Measurements from ENCODE around the gene IRF5. TPM values are rescaled to one million over a fixed set of nuclear protein-coding genes. Genes with fewer than 3 reads are reported as not detected.
A peak's percentile ranks its signal among the peaks of the same experiment; 100 is the strongest.

Gene IRF5
- total RNA-seq, 2 experiments from 2014 or later = 6.5 to 7.7 TPM

DNA sequence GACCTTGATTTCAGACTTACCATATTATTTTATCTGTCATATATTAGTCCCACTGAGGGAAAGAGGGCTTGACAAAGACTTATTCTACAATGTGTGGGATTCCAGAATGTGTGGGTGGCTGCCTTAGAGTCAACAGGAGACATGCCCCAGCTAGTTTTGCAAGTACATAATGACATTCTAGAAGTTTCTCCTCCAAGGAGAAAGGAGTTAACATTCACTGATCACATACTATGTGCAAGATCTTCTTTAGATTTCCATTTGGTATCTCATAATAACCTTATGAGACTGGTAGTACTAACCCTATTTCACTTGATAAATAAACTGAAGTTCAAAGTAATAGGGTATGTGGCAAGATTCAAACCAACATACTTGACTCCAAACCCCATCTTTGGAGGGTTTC lies 25.2 kb downstream of the IRF5 start:
- peak; percentile 24 for ATAC-seq

DNA sequence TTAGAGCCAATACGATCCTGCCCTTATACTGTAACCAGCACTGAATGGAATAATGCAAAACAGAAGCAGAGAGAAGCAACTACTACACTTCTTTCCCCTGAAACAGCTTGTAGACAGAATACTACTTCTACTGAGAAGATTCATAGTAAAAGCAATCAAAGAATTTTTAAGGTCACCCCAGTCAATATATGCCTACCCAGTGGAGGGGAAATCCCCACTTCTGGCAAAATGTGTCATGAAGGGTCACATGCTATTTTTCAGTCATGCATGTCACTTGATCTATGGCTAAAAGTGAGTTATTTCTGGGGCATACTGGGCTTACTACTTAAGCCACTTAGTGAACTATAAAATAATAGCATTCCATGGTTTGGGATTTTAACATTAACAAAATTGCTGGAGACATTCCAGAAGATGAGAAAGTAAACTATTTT lies 25.6 kb downstream of the IRF5 start:
- H3K36me3 Mint-ChIP-seq (ENCODE audit: low read depth) = peaks cover 45% of the 10 kb centered on the region
- no peaks in the 10 kb centered on the region for H3K9me3 Mint-ChIP-seq
- CTCF ChIA-PET = interaction anchor here (0.7 to 1.3 kb wide), 6 partner anchors 16 to 128 kb away, joined by 3 to 9 read pairs (median 3); partner anchors contain the start of gene ATP6V1F
- DNase-seq (peak; percentile 76), ATAC-seq (peak; percentile 94)
- H3K4me1 Mint-ChIP-seq (ENCODE audit: low read depth) = peaks cover 33% of the 10 kb centered on the region
- H3K27me3 Mint-ChIP-seq = no peaks in the 10 kb centered on the region
- H3K27ac Mint-ChIP-seq = peak overlapping the region; percentile 86
- intact Hi-C loops (cut with micrococcal nuclease) = no loop called here
- H3K4me3 Mint-ChIP-seq = peak overlapping the region; percentile 38
- TF ChIP-seq, protein P1, sequence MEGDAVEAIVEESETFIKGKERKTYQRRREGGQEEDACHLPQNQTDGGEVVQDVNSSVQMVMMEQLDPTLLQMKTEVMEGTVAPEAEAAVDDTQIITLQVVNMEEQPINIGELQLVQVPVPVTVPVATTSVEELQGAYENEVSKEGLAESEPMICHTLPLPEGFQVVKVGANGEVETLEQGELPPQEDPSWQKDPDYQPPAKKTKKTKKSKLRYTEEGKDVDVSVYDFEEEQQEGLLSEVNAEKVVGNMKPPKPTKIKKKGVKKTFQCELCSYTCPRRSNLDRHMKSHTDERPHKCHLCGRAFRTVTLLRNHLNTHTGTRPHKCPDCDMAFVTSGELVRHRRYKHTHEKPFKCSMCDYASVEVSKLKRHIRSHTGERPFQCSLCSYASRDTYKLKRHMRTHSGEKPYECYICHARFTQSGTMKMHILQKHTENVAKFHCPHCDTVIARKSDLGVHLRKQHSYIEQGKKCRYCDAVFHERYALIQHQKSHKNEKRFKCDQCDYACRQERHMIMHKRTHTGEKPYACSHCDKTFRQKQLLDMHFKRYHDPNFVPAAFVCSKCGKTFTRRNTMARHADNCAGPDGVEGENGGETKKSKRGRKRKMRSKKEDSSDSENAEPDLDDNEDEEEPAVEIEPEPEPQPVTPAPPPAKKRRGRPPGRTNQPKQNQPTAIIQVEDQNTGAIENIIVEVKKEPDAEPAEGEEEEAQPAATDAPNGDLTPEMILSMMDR (IDR thresholded peaks at IDR 0.05) = no peak
- POLR2A ChIA-PET = interaction anchor here (1.6 kb wide), 1 partner anchor 92 kb away, joined by 5 read pairs; the partner anchor contains the start of gene TNPO3

More for the DNA sequence above, 25.2 kb downstream of the IRF5 start:
- DNase-seq = no peak
- Mint-ChIP-seq H3K27me3 (no peaks in the 10 kb centered on the region), H3K9me3 (no peaks in the 10 kb centered on the region), H3K4me1 (ENCODE audit: low read depth) (peaks cover 33% of the 10 kb centered on the region), H3K4me3 (peak overlapping the region; percentile 38), H3K27ac (peak overlapping the region; percentile 86), H3K36me3 (ENCODE audit: low read depth) (peaks cover 47% of the 10 kb centered on the region)
- TF ChIP-seq, protein P1 (IDR thresholded peaks at IDR 0.05) = no peak
- intact Hi-C loops (cut with micrococcal nuclease) = no loop called here
- ChIA-PET CTCF (interaction anchor here (1.3 kb wide), 1 partner anchor 23 kb away, joined by 4 read pairs; no protein-coding TSS in a partner anchor), POLR2A (interaction anchor here (1.6 kb wide), 1 partner anchor 92 kb away, joined by 5 read pairs; the partner anchor contains the start of gene TNPO3)

DNA sequence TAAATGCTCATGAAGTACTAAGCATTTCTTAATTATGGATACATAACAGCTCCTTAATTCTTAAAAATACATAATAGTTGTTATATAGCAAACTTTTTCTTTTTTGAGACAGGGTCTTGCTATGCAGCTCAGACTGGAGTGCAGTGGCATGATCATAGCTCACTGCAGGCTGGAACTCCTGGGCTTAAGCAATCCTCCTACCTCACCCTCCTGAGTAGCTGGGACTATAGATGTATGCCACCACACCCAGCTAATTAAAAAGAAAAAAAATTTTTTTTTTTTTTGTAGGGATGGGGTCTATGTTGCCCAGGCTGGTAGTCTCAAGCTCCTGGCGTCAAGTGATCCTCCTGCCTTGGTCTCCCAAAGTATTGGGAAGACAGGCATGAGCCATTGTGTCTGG lies 30.9 kb downstream of the IRF5 start:
- DNase-seq (no peak), ATAC-seq (no peak)
- CTCF ChIA-PET = interaction anchor here (0.8 to 1.5 kb wide), 2 partner anchors 123 kb away, joined by 3 to 4 read pairs; no protein-coding TSS in a partner anchor
- H3K9me3 Mint-ChIP-seq = no peaks in the 10 kb centered on the region
- H3K4me1 Mint-ChIP-seq (ENCODE audit: low read depth) = peaks cover 3% of the 10 kb centered on the region
- intact Hi-C loops (cut with micrococcal nuclease) = no loop called here
- H3K4me3 Mint-ChIP-seq = no peak overlapping the region
- peaks cover 48% of the 10 kb centered on the region for H3K36me3 Mint-ChIP-seq (ENCODE audit: low read depth)
- no peak overlapping the region for H3K27ac Mint-ChIP-seq
- TF ChIP-seq, protein P1 (IDR thresholded peaks at IDR 0.05) = no peak
- no peaks in the 10 kb centered on the region for H3K27me3 Mint-ChIP-seq
- POLR2A ChIA-PET = interaction anchor here (0.6 kb wide), 1 partner anchor 21 kb away, joined by 3 read pairs; no protein-coding TSS in a partner anchor

DNA sequence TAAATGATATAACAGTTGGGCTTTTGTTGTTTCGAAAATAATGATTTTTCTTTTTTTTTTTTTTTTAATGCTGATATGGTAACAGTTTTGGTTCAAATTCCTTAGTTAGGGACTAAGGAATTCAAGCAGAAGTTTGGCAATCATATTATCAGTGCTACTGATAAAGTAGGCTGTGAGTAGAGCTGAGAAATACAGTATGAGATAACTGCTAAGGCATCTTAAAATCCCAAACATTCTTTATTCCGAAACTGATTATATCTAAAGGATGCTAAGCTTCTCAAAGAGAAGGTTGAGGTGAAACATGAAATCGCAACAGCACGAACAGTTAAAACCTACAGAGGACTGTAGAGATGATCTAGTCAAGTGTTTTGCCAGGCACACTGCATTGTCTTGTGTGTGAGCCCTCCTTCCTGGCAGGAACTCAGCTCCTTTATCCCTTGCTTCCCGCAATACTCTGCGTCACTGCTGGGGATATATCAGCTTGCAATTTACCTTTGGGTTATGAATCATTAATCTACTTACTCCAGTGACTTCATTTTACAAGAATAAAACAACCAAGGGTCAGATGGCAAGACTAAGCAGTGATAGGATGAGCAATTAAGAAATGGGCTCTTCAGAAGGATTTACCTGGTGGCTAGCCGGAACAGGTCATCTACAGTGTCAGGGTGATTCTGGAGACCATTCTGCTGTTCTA lies 36.7 kb downstream of the IRF5 start:
- H3K9me3 Mint-ChIP-seq = no peaks in the 10 kb centered on the region
- POLR2A ChIA-PET = no interaction called here
- no peak for DNase-seq
- H3K4me1 Mint-ChIP-seq (ENCODE audit: low read depth) = no peaks in the 10 kb centered on the region
- TF ChIP-seq, protein P1 (IDR thresholded peaks at IDR 0.05) = no peak
- no peak overlapping the region for H3K4me3 Mint-ChIP-seq
- CTCF ChIA-PET = no interaction called here
- no peaks in the 10 kb centered on the region for H3K27me3 Mint-ChIP-seq
- H3K27ac Mint-ChIP-seq = no peak overlapping the region
- intact Hi-C loops (cut with micrococcal nuclease) = no loop called here
- peaks cover 54% of the 10 kb centered on the region for H3K36me3 Mint-ChIP-seq (ENCODE audit: low read depth)
- no peak for ATAC-seq

DNA sequence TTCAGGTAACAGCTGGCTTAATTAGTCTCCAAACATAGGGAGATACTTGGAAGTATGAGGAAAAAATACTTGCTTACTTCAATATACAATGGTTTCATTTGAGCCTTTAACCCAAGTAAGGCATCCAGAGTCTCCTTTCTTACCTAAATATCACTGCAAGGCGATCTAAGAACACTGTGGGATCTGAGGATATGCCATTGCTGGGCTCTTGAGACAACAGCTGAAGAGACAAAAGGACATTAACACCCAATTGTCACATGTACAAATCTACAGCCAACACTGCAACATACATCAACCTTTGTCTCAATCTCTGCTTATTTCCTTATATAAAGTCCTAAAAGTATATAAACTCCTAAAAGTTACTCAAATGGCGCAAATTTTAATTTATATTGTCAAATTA lies 44.4 kb downstream of the IRF5 start:
- TF ChIP-seq, protein P1 (IDR thresholded peaks at IDR 0.05) = no peak
- POLR2A ChIA-PET = no interaction called here
- CTCF ChIA-PET = interaction anchor here (0.9 to 1.5 kb wide), 4 partner anchors 10 to 110 kb away, joined by 3 to 4 read pairs (median 3); no protein-coding TSS in a partner anchor
- DNase-seq (no peak), ATAC-seq (no peak)
- Mint-ChIP-seq H3K27ac (no peak overlapping the region), H3K9me3 (no peaks in the 10 kb centered on the region), H3K27me3 (no peaks in the 10 kb centered on the region), H3K4me1 (ENCODE audit: low read depth) (no peaks in the 10 kb centered on the region), H3K36me3 (ENCODE audit: low read depth) (peaks cover 32% of the 10 kb centered on the region), H3K4me3 (no peak overlapping the region)
- intact Hi-C loops (cut with micrococcal nuclease) = no loop called here
